GM12892 (cell line): ENCODE results near the gene MUC5AC.
"Not testable (repeated sequence)": the region's sequence is repeated elsewhere in the genome, so short reads cannot be mapped to it uniquely, and the experiment has no call there.

Experiments
- POLR2A ChIP-seq: IDR thresholded peaks from 2 replicates; pipeline ENCODE4 v1.6.1; 2011; ENCODE audit warnings: low read depth, low read length, control low read depth
- POLR2AphosphoS5 ChIP-seq: IDR thresholded peaks from 2 replicates; pipeline ENCODE4 v1.6.1; 2011; ENCODE audit warnings: low read depth, low read length, control low read depth
- TAF1 ChIP-seq: IDR thresholded peaks from 2 replicates; pipeline ENCODE4 v1.6.1; 2011; ENCODE audit warnings: low read depth, mild to moderate bottlenecking, control low read depth, low read length, borderline replicate concordance

GRCh38 chr11:1189816-1190215, 32.1 kb downstream of the MUC5AC start:
- TF ChIP-seq POLR2AphosphoS5, POLR2A, TAF1: not testable (repeated sequence)
